Esophagus muscularis mucosa (tissue), 4 donors: Measurements from ENCODE around the gene MT1X.

Experiments used
- CTCF ChIP-seq, 3 experiments: fragments of 200-600 bp in 2 of 3; fragments of 450-650 bp in 1 of 3; sonication (generic) in 2 of 3; IDR thresholded peaks; one replicate each; pipeline ENCODE4 v1.5.1; 2017 to 2019; ENCODE audit warnings: antibody characterized with exemption in 3 of 3, mild to moderate bottlenecking in 2 of 3, moderate library complexity in 1 of 3
- EP300 ChIP-seq: sonication (generic); formaldehyde crosslinking; IDR thresholded peaks from one replicate; pipeline ENCODE4 v1.6.1; 2017; ENCODE audit warnings: antibody characterized with exemption
- POLR2A ChIP-seq: fragments of 450-650 bp; IDR thresholded peaks from one replicate; pipeline ENCODE4 v1.6.1; 2017; ENCODE audit warnings: antibody characterized with exemption, moderate library complexity, mild to moderate bottlenecking, low read depth

DNA sequence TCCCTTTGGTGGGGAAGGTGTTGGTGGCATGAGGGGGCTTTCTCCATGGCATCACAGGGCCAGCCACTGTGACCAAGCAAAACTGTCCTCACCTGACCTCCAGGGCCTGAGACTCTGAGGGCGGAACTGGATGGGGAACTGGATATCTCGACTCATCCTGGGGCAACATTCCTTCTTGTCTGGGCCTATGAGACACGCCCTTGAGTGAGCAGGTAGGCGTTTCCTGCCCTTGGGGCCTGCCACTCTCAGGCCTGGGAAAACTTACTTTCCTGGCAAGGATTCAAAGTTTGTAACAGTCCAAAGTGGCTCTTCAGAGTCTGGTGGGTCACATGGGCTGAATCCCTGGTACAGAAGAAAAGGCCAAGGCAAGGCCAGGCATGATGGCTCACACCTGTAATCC is 9.6 kb downstream of the MT1X start:
- TF ChIP-seq CTCF (IDR thresholded peaks at IDR 0.05) (no peak), POLR2A (no peak), EP300 (no peak)
